ENCODE data around the gene QRICH1.
A peak's percentile ranks its signal among the peaks of the same experiment; 100 is the strongest.

Gene QRICH1

DNA sequence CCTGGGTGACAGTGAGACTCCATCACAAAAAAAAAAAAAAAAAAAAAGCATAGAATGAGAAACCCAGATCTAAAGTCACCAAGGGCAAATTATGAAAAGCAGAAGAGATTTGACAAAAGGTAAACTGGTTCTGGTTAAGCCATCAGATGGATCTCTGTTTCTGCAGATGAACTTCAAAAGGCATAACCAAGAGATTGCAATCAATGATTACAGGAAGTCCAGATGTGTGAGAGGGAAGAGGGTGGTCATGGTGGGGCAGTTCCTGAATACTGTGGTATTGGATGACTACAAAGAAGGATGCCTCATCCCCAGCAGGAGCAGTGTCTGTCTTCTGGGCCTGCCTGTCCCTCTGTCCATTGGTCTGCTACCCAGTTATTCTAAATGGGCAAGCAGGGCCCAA, 100.0 kb downstream of the QRICH1 start:
- DNase-seq = no peak

DNA sequence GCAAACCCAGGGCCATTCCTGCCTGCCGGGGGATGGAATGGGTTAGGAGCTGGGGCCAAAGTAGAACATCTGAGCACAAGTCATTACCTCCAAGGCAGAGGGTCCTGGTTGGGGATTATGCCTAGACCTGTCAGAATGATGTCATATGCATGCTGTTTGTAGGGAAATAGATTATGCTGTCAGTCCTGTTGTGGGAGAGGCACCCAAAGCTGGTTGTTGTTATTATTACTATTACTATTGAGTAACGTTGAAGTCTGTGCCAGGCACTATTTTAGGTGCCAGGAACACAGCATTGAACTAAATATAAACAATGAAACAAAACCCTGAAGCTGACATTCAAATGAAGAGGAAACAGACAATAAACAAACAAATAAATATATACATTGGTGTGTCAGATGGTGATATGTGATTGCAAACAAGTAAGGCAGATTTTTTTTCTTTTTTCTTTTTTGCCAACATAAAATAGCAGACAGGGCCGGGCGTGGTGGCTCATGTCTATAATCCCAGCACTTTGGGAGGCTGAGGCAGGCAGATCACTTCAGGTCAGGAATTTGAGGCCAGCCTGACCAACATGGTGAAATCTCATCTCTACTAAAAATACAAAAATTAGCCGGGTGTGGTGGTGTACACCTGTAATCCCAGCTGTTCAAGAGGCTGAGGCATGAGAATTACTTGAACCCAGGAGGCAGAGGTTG, 101.9 kb downstream of the QRICH1 start:
- no peak for DNase-seq

- DNase-seq = peak; percentile 37 to 73 (median 65)
Measured at GRCh38 chr3:48990636-48991469, 103.0 kb downstream of the QRICH1 start.

DNA sequence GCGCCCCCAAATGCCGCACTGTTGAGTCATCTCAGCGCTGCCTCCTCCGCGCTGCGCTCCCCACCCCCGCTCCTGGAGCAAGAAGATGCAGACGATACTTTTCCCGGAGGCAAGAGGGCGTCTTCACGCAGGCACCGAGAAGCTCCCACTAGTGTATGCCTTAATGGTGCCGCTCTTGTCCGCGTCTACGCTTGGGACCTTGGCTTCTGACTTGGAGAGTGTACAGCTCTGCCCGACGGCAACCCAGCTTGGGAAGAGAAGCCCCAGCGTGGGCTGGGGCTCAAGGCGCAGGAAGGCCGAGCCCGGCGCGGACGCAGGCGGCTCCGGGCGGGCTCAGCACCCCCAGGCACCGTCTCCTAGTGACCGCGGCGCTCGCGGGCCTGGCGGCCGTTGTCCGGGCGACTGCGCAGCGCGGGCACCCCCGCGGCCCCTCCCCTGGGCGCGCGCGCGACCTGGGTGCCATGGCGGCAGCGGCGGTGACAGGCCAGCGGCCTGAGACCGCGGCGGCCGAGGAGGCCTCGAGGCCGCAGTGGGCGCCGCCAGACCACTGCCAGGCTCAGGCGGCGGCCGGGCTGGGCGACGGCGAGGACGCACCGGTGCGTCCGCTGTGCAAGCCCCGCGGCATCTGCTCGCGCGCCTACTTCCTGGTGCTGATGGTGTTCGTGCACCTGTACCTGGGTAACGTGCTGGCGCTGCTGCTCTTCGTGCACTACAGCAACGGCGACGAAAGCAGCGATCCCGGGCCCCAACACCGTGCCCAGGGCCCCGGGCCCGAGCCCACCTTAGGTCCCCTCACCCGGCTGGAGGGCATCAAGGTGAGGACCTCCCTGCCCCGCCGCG, 103.9 kb downstream of the QRICH1 start, which contains the start of gene P4HTM:
P4HTM (plus strand) TSS at position 446 of the 840 bp plus-strand sequence; CDS start at position 462, 16 bp downstream.
- peak; percentile 69 to 88 (median 81) for DNase-seq

- peak in 1 of 3 experiments; percentile 33 for DNase-seq
Measured at GRCh38 chr3:48989126-48989795, 104.6 kb downstream of the QRICH1 start.

DNA sequence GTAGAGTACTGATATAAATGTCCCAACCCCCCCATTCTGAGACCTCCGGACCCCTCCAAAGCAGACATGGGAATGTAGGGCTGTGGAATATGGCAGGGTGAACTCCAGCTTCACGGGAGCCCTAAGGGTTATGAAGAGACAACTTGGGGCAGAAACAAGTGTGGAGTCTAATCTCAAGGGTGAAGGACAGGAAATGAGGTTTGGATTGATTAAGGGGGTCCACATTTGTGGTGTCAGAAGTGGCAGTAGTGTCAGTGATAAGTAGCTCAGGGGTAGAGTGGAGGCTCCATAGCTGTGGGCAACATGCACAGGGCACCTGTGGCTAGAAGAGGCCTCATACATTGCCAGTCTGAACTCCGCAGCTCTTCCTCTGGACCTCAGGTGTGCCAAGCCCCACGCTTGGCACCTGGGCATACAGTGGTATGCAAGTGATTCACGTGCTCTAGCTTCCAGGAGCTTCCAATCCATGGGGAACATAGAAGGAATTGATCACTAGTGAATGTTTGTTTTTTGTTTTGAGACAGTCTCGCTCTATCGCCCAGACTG, 108.0 kb downstream of the QRICH1 start:
- DNase-seq = no peak

DNA sequence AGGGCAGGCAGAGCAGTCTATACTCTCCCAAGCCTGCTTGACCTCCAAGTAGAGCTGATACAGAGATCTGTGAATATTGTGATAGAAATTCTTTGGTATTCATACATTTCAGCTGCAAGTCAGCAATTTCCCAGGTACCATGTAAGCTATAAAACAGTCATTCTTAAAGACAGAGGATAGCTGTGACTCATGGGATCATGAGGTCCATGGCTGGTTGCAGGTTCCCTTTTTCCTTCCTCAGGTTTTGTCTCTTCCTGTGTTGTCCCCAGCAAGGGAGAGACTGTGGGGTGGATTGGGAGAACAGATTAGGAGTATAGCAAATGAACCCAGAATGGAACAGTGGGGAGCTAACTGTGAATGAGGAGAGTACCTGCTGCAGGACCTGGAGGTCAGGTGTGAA, 109.2 kb downstream of the QRICH1 start:
- no peak for DNase-seq

- DNase-seq = no peak
Measured at GRCh38 chr3:48983096-48983495, 110.8 kb downstream of the QRICH1 start.

DNA sequence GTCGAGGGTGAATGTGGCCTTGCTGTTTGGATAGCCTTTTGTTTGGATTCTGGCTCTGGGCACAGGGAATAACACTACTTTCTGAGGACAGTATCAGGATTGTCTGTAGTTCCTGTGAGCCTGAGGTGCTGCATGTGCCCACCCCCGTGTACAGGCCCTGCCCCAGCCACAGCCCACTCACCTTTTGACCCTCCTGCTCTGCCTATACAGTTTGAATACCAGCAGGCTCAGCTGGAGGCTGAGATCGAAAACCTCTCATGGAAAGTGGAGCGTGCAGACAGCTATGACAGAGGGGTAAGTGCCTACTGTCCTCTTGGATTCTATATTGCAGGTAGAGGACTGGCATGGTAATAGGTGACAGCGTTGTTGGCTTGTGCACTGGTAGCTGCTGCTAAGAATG, 111.2 kb downstream of the QRICH1 start:
- no peak for DNase-seq

DNA sequence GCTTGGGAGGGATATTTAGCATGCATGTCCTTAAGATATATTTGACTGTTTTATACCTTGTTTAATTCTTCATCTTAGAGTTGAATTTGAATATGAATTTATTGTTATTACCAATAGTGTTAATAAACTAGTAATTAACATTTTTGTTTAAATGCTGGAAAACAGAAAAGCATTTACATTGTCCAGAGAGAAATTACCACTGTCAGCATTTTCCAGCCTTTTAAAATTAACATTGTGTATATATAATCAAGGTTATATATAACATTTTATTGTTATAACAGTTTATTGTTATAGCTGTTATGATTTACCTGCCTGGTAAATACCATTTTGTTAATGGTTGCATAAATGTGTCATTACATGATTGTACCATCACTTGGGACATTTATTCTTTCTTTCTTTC, 111.9 kb downstream of the QRICH1 start:
- DNase-seq = no peak

- no peak for DNase-seq
Measured at GRCh38 chr3:48980295-48980694, 113.6 kb downstream of the QRICH1 start.
